ENCODE measurements around the gene DACH1.
"Not testable (repeated sequence)": the region's sequence is repeated elsewhere in the genome, so short reads cannot be mapped to it uniquely, and the experiment has no call there.

Gene DACH1

GRCh38 chr13:71867131-71867814 is at the start of gene DACH1:
DACH1 (minus strand) TSS chr13:71867204.
- peak; percentile 12 for DNase-seq (ENCODE audit: low spot score)

GRCh38 chr13:71913717-71914116 is 46.7 kb upstream of the DACH1 start:
- DNase-seq (ENCODE audit: low spot score), result no peak

- no peak for DNase-seq (ENCODE audit: low spot score)
Measured at GRCh38 chr13:71912524-71912923, 45.5 kb upstream of the DACH1 start.

- no peak for DNase-seq (ENCODE audit: low spot score)
Measured at GRCh38 chr13:71906448-71906847, 39.4 kb upstream of the DACH1 start.

- DNase-seq (ENCODE audit: low spot score), result no peak
Measured at GRCh38 chr13:71902676-71903075, 35.7 kb upstream of the DACH1 start.

GRCh38 chr13:71893506-71893905 is 26.5 kb upstream of the DACH1 start:
- DNase-seq (ENCODE audit: low spot score), result not testable (repeated sequence)

GRCh38 chr13:71886880-71887279 is 19.9 kb upstream of the DACH1 start:
- DNase-seq (ENCODE audit: low spot score), result no peak

- DNase-seq (ENCODE audit: low spot score), result no peak
Measured at GRCh38 chr13:71882120-71882519, 15.1 kb upstream of the DACH1 start.

GRCh38 chr13:71880753-71881541 is 13.9 kb upstream of the DACH1 start:
- DNase-seq (ENCODE audit: low spot score), result no peak

- DNase-seq (ENCODE audit: low spot score), result no peak
Measured at GRCh38 chr13:71879808-71880344, 12.9 kb upstream of the DACH1 start.

GRCh38 chr13:71879129-71879535 is 12.1 kb upstream of the DACH1 start:
- DNase-seq (ENCODE audit: low spot score), result peak; percentile 34

GRCh38 chr13:71877256-71877653 is 10.3 kb upstream of the DACH1 start:
- DNase-seq (ENCODE audit: low spot score), result no peak

GRCh38 chr13:71876648-71877255 is 9.7 kb upstream of the DACH1 start:
- no peak for DNase-seq (ENCODE audit: low spot score)

- DNase-seq (ENCODE audit: low spot score), result no peak
Measured at GRCh38 chr13:71875823-71876222, 8.8 kb upstream of the DACH1 start.

GRCh38 chr13:71874458-71874857 is 7.5 kb upstream of the DACH1 start:
- no peak for DNase-seq (ENCODE audit: low spot score)

- DNase-seq (ENCODE audit: low spot score), result no peak
Measured at GRCh38 chr13:71873418-71874247, 6.6 kb upstream of the DACH1 start.

GRCh38 chr13:71871844-71872243 is 4.8 kb upstream of the DACH1 start:
- DNase-seq (ENCODE audit: low spot score), result no peak

- no peak for DNase-seq (ENCODE audit: low spot score)
Measured at GRCh38 chr13:71871176-71871754, 4.3 kb upstream of the DACH1 start.

- no peak for DNase-seq (ENCODE audit: low spot score)
Measured at GRCh38 chr13:71870100-71870499, 3.1 kb upstream of the DACH1 start.

GRCh38 chr13:71869274-71869673 is 2.3 kb upstream of the DACH1 start:
- DNase-seq (ENCODE audit: low spot score), result no peak

GRCh38 chr13:71866335-71867130 is 471 bp downstream of the DACH1 start:
- DNase-seq (ENCODE audit: low spot score), result no peak
